NOMO-1 treated with dmso at 0.1 percent for 144 hours (cell line): ENCODE data around the gene HDAC4.
A peak's percentile ranks its signal among the peaks of the same experiment; 100 is the strongest.

Source experiments
- DNase-seq: peaks from one replicate; lab custom pipeline; 2025; ENCODE audit not compliant: unreplicated experiment; lab: John Stamatoyannopoulos, UW

HDAC4 gene

DNA sequence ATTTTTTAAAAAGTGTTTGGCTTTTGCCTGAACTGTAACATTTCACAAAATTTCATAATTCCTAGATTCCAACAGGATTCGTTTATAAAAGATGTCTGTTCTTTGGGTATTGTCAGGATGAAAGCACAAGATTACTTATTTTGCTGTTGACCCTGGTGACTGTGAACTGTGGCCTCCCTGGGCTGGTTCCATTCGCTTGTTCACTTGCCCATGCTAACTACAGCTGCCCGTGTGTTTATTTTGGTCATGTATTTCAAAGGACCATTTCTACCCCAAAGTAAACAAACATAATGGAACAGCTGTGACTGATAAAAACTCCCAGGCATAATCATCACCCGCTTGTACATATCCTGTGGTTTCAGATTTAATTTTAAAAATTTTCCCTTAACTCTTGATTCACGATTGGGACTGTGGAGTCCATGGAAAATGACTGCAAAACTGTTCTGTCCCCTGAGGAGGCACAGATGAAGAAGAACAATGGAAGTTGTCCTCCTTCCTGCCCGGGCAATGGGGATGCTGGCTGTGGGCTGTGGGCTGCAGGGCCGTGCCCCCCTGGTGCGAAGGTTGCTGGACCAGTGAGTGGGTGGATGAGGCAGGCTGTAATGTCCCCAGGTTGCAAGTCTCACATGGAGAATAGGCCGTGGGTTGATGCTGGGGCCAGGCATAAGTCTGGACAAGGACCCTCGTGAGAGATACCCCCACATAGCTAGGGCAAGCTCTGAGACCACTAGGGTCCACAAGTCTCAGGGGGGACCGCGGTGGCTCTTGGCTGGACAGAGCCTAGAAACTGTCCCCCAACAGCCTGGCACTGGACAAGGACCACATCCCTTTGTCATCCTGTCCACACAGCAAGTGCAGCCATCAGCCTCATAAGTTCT, 28.9 kb upstream of the HDAC4 start:
- DNase-seq: no peak

DNA sequence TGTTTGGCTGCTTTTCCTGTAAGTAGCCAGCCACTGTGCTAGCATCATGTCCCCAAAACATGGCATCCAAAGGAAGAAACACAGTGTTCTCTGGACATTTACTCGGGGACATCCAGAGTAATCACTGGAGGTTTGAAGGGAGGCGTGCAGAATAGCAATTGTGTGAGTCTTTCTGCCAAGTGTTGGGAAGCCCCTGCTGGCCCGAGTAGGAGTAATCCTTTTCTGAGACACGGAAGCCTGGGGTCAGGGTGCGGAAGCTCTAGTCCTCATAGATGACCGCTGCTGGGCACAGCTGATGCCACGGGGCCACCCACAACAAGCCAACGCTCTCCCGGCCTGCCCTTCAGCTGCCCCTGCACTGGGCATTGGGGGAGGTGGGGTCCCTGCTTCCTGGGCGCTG, 24.8 kb upstream of the HDAC4 start:
- no peak for DNase-seq

DNA sequence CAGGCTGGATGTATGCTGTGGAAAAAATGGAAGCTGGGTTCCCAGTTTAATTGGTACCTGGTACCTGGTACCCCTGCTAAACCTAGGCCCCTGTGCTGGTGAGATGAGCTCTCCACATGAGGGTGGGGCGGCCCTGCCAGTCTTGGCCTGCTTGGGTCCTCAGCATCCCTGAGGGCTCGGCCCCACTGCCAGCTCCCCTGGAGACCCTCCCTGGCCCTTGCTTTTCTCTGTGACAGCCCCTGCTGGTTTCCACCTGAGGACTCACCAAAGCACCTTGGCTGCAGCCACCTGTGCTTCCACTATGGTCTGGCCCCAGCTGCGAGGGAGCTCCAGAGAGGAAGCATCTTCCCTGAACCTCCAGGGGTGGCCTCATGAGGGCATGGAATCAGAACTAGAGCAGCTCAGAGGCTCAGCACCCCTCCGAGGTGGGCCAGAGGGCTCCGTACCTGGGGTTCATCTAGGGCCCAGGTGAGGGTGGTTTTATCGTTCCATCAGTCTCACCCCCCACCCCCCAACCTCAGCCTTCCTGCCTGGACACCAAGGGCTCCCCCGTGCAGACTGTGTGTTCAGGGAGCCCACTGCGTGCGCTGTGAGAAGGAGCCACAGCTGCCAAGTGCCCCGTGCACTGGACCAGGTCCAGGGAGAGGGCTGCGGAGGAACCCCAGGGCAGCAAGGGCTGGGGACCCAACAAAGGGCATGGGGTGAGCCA, 23.7 kb upstream of the HDAC4 start:
- DNase-seq: no peak

GRCh38 chr2:239423551-239423950, 22.7 kb upstream of the HDAC4 start:
- DNase-seq: no peak

GRCh38 chr2:239421851-239422250, 21.0 kb upstream of the HDAC4 start:
- no peak for DNase-seq

- no peak for DNase-seq
These were observed 19.3 kb upstream of the HDAC4 start for GRCh38 chr2:239420082-239420481.

GRCh38 chr2:239418918-239419317, 18.1 kb upstream of the HDAC4 start:
- no peak for DNase-seq

DNA sequence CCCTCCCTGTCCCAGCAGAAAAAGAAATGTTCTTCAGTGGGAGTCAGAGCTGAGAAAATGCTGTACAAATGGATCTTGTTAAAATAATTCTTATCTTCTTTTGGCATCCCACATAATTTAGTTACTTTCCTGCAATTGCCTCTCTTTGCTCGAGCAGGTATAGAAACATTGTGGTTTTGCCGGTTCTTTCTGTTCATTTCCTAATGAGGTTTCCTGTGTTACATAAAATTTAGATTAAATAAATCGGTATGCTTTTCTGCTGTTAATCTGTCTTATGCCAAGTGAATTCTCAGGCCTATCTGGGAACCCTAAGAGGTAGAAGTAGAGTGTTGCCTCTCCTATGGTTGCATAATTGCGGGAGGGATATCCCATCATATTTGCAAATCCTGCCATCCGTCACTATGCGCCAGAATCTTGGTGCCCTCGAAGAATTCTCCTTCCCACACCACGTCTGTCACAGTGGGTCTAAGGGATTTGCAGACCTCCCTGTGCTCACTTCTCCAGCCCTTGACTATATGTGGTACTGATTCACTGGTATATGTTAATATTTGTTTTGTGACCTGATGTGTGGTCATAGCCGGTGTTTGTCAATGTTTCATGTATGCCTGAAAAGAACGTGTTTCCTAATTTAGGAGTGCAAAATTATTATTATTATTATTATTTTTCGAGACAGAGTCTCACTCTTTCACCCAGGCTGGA, 12.2 kb upstream of the HDAC4 start:
- no peak for DNase-seq

DNA sequence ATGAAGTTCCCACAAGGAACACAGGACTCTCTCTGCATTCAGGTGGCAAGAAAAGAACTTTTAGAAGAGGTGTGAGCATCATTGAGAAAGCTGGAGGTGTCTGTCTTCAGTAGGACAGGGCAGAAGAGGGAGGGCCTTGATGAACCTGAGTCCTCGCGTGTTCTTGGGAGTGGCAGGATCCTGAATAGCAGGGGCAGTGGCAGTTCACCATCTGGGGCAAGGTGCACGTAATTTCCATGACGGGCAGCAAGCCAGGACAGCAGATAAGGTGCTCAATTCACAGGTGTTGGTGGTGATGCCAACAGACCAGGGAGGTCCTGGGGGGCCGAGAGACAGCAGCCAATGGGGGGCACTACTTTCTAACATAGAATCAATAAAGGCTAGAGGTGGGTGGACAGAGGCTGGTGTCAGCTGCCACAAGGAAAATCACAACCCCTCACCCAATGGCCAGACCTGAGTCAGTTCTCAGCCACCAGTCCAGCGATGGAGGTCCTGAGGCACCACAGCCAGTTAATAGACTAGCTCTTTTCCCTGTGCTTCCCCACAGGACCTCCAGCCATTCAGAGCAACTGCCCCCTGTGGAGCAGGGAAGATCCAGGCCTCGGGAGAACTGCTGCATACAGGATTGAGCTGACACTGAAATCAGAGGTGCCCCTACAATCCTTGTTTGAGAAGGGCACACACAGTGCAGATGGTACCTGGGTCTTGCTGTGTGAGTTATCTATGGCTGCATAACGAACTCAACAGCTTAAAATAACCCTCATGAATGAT, 10.9 kb upstream of the HDAC4 start:
- no peak for DNase-seq

DNA sequence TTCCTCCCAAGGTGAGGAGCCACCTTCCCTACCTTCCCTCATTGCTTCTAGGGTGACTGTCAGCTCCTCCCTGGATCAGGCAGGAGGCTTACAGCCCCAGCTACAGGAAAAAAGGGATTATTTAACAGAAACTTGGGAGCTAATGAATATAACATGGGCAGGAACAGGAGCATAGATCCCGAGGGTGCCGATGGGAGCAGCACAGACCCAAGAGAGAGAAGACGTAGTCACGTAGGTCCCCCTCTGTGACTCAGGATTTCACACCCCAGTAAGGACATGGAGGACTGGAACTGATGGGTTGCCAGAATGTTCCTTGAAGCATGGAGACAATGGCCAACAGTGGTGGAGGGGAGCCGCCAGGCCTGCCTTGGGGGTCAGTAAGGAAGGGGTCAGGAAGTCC, 10.3 kb upstream of the HDAC4 start:
- DNase-seq: no peak

DNA sequence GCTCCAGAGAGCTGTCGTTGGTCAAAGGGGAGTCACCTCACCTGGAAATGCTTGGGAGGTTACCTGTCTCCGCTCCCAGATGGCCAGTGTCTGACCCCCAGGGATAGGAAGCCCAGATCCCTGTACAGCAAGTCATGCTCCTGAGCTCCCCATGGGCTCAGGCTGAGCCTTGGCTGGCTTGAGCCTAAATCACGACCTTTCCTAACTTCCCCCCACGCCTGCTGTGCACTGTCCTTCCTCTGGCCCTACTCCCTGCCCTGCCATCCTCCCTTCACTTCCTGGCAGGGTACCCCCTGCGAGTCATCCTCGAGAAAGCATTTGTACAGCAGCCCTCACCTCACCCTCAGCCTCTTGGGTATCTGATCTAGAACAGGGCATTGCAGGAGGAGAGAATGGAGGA, 9.2 kb upstream of the HDAC4 start:
- DNase-seq: no peak

- DNase-seq: no peak
These were observed 6.3 kb upstream of the HDAC4 start for GRCh38 chr2:239407112-239407511.

DNA sequence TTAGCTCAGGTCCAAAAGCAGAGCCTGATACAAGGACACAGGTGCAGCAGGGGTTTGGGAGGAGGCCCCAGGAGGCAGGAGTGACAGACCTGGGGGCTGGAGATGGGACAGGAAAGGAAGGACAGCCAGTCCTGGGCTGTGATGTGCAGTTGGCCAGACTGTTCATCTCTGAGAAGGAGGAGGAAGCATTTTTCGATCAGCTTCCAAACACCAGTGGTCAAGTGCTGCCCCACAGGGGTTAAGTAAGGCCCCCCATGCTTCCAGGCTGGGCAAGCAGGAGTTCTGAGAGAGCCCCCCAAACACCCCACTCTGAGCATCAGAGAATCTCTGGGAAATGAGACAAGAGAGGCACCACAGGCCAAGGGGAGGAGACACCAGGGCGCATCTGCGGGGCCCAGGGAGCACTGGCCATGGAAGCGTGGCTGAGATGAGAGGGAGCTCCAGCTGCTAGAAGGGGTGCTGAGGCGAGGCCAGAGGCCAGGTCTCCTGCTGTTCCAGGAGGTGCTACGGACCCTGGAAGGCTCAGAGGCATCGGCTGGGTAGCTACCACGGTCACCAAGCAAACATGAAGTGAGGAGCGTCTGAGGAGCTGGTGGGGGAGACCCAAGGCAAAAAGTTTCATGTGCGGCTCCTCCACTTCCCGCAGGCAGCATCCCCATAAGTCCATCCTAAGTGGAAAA, 5.6 kb upstream of the HDAC4 start:
- no peak for DNase-seq

DNA sequence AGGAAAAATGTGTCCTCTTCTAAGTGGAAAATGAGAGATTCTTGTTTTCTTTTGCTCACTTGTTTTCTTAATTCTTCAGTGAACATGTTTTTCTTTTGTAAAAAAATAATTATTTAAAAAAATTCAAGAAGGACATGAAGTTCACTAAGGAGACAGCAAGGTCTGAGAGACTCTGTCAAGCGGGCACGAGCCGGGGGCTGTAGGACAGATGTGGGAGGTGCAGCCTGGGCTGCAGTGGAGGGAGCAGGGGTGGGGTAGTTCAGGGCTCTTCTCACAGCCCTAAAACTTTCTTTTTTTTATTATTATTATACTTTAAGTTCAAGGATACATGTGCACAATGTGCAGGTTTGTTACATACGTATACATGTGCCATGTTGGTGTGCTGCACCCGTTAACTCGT, 4.3 kb upstream of the HDAC4 start:
- DNase-seq: no peak

DNA sequence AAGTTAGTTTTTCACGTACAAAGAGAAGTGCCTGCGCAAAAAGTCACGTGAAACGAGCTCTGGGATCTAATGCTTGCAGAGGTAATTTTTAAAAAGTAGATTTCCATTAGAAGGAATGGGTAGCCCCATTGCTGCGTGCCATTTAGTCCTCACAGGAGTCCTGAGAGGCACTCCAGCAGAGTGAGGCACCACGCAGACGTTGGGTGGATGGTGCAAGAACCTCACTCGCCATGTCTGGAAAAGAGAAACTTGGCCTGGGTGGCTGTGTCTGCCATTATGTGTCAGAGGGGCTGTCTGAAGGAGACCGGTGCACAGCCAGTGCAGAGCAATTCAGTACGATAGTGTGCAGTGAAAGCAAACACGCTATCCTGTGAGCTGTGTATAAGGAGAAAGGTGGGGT, 1.8 kb upstream of the HDAC4 start:
- DNase-seq: no peak

- peak; percentile 64 for DNase-seq
These were observed 1.0 kb upstream of the HDAC4 start for GRCh38 chr2:239401881-239402233.

- peak; percentile 99 for DNase-seq
These were observed 454 bp upstream of the HDAC4 start for GRCh38 chr2:239401067-239401880.

GRCh38 chr2:239399921-239400595, 762 bp downstream of the HDAC4 start:
- no peak for DNase-seq

GRCh38 chr2:239399433-239399920, 1.3 kb downstream of the HDAC4 start:
- no peak for DNase-seq
